GM19395 (cell line): ENCODE measurements around the gene FOXL3.

Experiments
- ATAC-seq: cut with Tn5 transposase; IDR thresholded peaks from one replicate; pipeline ENCODE4 v1.9.1; 2021; ENCODE audit warnings: mild to moderate bottlenecking, moderate library complexity; ENCODE audit not compliant: unreplicated experiment

Gene FOXL3

DNA sequence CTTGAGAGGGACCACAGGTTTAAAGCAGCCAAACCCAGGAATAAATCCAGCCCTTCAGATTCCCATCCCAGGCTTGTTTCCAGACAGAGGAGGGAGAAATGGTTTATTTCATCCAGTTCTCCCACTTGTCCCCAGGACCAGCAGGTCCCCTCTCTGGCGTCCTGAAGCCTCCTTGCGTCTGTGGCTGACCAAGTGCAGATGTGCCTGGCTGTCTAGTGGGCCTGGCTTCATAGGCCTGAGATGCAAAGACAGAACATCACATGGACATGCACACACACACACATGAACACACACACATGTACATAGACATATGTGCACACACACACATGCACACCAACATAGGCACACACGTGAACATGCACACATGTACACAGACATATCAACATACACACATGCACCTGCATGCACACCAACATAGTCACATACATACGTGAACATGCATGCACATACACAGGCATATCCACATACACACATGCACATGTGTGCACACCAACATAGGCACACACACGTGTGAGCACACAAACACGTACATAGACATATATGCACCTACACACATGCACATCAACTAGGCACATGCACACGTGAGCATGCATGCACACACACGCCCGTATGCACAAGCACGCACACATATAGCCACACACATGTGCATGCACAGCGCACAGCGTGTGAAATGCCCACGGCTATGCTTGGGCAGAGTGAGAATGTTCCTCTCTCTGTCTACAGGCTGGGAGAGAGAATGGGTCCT lies 10.7 kb downstream of the FOXL3 start:
- ATAC-seq: no peak

- ATAC-seq: no peak
Observed at GRCh38 chr7:301291-302053, 11.5 kb downstream of the FOXL3 start.

DNA sequence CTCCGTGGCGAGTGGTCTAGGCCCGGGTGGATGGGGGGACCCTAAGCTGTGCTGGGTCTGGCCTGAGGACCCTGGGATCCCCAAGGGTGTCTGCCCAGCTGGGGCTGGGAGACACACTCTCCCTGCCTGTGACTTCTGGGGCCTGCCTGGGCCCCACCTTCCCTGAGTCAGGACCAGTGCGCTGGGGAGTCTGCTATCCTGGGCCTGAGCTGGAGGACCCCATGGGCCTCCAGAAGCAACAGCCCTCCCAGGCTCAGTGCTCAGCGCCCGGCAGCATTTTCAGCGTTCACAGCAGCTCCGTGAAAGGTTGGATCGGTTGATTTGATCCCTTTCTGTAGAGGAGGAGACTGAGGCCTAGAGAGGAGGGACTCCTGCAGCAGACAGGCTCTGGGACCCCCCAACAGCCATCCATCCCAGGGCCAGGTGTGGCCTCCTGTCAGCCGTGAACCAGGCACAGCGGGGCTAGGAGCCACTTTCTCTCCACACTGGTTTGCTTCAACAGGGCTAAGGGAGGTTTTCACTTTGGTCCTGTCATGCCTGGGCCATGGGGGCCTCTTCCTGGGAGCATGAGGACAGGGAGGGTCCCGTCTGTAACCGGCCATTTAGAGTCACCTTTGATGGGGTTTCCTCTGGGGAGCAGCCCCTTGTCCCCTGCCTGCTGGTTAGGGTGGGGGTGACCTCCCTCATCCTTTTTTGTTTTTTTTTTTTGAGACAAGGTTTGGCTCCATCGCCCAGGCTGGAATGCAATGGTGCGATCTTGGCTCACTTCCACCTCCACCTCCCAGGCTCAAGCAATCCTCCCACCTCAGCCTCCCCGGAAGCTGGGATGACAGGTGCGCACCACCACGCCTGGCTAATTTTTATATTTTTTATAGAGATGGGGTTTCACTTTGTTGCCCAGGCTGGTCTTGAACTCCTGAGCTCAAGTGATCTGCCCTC lies 12.4 kb downstream of the FOXL3 start:
- no peak for ATAC-seq

GRCh38 chr7:303425-303824 lies 13.5 kb downstream of the FOXL3 start:
- ATAC-seq: no peak

DNA sequence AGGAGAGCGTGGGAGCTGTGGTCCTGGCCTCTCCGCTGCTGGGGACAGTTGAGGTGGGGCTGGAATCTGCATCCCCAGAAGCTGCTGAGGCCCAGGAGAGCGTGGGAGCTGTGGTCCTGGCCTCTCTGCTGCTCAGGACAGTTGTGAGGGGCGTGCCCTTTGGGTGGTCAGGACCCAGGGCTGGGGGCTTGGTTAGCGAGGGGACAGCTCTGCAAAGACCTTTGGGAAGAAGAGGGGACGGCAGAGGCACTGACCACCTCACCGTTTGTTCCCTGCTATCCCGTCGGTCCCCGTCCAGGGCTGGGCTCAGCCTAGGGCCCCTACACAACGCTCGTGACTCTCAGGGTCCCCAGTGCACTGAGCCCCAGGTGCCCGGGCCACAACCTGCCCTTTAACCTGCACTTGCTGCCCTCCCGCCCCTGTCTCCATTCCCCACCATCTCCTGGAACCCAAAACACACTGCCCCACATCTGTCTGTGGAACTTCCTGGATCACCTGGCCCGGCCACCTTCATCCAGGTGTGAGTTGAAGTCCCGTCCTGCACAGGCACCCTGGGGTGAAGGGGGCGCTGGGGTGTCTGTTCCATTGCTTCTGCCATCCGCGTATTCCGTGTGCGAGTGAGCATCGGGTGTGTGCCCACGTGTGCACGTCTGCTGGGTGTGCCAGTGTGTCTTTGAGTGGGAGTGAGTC lies 14.1 kb downstream of the FOXL3 start:
- ATAC-seq: no peak

DNA sequence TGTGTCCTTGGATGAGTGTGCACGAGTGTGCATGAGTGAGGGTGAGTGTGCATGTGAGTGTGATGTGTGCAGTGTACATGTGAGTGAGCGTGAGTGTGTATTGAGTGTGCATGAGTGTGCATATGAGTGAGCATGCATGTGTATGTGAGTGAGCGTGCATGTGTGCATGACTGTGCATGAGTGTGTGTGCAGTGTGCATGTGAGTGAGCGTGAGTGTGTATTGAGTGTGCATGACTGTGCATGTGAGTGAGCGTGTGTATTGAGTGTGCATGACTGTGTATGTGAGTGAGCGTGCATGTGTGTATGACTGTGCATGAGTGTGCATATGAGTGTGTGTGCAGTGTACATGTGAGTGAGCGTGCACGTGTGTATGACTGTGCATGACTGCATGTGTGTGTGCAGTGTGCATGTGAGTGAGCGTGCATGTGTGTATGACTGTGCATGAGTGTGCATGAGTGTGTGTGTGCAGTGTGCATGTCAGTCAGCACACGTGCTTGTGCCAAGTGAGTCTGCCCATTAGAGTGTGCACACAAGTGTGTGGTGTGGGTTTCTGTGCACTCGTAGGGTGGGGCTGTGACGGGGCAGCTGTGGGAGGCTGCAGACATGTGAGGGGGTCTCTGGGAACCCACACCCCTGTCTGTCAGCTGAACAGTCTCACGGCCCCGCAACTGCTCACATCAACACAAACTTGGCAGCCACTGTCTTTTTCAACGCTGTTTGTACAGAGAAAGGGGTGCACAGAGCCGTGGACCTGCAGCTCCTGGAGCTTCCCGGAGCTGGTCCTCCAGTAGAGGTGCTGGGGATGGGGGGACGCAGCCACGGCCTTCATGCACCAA lies 14.8 kb downstream of the FOXL3 start:
- ATAC-seq: no peak

DNA sequence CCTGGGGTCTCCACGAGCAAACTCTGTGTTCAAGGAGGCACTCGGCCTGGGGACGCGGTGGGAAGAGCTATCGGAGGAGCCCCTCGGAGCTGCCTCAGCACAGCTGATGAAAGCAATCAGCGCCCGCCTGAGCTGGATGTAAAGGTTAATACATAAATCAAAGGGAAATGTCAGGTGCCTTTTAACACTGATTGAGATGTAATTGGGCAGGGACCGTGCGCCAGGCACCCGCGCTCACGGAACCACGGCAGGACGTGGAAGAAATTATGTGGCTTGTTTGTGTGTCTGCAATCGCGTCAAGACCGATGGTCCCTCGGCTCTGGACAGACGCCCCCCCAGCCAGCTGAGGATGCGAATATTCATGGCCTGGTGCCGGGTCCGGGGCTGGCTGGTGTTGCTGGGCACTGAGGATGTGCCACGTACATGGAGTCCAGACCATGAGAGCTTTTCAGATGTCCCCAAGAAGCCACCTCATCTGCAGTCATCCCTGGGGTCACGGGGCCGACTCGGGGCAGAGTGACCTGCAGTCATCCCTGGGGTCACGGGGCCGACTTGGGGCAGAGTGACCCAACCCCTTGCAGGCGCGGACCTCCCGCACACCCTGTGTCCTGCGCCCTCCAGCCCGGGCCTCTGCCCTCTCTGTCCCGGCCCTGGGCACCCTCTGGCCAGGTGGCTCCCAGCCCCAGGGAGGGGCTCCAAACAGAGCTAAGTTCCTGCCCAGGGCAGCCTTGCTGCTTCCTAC lies 15.6 kb downstream of the FOXL3 start:
- no peak for ATAC-seq

- ATAC-seq: no peak
Observed at GRCh38 chr7:307970-308369, 18.0 kb downstream of the FOXL3 start.

DNA sequence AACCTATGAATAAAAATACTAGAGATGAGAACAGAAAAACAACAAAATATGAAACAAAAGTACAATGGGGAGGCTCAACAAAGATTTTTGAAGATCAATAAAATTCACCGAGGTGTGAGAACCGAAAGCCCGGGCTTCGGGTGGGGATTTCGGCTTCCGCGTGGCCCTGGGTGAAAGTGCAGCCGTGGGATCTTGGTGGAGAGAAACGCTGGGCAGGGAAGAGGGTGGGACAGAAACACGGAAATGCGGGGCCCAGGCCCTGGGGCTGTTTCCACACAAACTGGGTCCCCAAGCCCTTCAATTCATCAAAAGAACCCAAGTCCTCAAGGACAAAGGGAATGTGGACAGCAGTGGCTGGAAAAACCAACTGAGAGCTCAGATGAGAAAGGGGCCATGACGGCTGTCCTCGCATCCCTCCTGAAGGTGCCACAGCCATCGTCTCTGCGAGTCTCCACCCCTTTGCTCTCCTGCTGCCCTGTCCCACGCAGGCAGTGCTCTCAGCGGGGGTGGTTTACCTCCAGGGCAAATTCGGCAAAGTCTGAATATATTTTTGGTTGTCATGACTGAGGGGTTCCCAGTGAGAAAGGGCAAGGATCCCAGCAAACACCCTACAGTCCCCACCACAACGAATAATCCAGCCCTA lies 19.7 kb downstream of the FOXL3 start:
- no peak for ATAC-seq

DNA sequence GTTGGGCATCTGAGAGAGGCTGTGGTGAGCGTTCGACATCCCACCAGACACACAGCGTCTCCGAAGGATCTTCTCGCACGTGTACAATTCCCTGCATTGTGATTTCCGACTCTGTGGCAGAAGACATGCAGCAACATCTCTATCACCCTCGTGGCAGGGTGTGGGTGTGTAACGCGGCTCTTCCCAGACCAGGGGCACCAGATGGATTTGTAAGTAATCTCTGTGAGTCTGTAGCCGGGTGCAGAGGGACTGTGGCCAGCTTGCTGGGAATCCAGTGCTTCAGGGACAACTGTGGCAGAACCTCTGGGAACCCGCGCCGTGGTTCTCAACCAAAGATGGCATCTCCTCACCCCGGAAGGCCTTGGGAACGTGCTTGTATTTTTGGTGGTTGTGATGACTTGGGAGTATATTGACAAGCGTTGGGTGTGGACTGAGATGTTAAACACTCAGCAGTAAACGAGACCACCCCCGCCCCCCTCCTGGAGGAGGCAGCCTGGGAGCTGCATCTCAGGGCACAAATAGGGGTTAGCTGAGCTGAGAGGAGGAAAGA lies 21.2 kb downstream of the FOXL3 start:
- no peak for ATAC-seq

DNA sequence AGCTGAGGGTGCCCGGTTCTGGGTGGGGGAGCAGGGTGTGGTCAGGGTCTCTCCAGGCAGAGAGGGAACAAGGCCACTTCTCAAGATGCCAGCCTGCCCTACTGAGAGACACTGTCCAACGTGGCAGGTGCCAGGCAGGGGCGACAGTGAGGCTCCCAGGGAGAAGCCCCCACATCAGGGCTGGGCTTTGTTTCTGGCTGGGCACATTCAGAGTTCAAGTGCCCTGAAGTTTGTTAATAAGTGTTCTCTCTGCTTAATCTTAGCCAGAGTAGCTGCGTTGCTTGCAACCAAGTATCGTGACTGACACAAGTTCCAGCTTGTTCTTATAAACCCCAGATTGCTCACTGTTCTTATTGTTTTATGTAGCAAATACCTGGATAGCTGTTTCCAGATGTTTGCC lies 21.8 kb downstream of the FOXL3 start:
- ATAC-seq: no peak

- no peak for ATAC-seq
Observed at GRCh38 chr7:312424-312823, 22.5 kb downstream of the FOXL3 start.

- no peak for ATAC-seq
Observed at GRCh38 chr7:314853-315252, 24.9 kb downstream of the FOXL3 start.

DNA sequence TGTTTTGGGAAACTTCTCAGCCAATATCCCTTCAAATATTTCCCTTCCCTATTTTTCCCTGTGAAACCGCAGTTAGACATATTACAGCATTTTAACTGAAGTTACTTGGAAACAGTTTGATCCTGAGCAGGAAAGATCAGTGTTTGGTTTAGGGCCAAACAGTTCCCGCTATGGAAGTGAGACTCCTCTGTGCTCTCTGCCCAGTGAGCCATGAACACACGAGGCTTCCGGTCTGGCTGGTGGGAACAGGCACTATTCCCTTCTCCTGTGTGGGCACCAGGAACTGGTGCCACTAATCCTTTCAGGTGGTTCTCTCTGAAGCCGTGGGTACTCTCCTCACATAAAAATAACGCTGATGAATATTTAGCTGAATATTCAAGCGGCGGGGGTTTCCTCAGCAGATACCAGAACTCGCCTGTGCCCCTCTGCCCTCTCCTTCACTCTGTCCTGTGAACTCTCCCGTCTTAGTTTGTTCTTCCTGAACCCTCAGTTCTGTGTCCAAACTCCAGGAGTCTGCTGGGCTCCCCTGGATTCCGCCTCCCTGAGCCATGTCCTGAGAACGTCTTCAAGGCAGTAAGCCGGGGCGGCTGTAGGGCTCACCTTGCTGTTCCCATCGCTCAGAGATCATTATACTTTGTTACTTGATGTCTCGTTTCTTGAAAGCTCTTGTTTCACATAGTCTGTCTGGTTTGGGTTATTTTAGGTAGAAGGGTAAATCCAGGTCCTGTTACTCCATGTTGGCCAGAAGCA lies 25.7 kb downstream of the FOXL3 start:
- ATAC-seq: no peak

DNA sequence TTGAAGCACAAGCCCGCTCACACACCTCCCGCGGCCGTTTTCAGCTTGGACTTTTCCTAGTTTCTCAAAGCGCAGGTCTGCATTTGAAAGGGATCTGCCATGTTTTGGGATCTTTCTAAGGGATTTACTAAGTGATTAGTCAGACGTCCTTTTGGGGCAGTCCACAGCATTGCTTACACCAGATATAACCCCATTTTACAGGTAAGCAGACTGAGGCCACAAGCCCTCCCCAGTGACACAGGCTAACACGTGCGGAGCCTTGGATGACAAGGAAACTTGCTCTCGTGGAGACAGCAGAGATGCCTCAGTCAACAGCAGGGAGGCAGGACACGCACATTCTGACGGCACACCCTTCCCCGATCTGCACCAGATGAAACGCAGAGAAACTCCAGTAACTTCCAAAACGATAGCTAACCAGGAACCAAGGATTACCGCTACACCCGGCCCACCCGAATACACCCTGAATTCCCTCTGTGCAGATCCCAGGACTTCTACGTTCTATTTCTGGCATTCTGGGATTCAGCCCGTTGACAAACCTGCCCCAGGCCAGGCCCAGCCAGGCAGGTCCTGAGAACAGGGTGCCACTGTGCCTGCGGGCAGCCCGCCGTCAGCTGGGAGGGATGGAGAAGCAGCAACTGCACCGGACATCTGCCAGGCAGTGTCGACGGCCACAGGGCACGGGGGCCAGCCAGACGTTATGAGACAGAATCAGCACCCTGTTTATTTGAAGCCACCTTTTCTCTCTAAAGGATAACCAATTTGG lies 27.9 kb downstream of the FOXL3 start:
- ATAC-seq: no peak

GRCh38 chr7:318476-318875 lies 28.5 kb downstream of the FOXL3 start:
- ATAC-seq: no peak
